HFFc6 (cell line): ENCODE measurements around the gene NEU4. TPM values are rescaled to one million over a fixed set of nuclear protein-coding genes. Genes with fewer than 3 reads are reported as not detected.

Experiments
- DNase-seq: peaks from one replicate; pipeline ENCODE4 v3.0.0-alpha.2; 2018
- H3K27ac Mint-ChIP-seq: 2 replicates; pipeline ENCODE4 v1.8.0; 2020; ENCODE audit warnings: mild to moderate bottlenecking, mixed read lengths
- H3K27me3 Mint-ChIP-seq: 2 replicates; pipeline ENCODE4 v1.8.0; 2021; ENCODE audit warnings: mild to moderate bottlenecking, moderate library complexity, mixed read lengths; ENCODE audit not compliant: insufficient read depth
- H3K36me3 Mint-ChIP-seq: 2 replicates; pipeline ENCODE4 v1.8.0; 2021; ENCODE audit warnings: low read depth, mixed read lengths
- H3K4me1 Mint-ChIP-seq: 2 replicates; pipeline ENCODE4 v1.8.0; 2020; ENCODE audit warnings: low read depth, mixed read lengths
- H3K4me3 Mint-ChIP-seq: 2 replicates; pipeline ENCODE4 v1.8.0; 2020; ENCODE audit warnings: mild to moderate bottlenecking, moderate library complexity, mixed read lengths
- H3K9me3 Mint-ChIP-seq: 2 replicates; pipeline ENCODE4 v1.8.0; 2020; ENCODE audit warnings: mild to moderate bottlenecking, mixed read lengths
- CTCF ChIP-seq: fragments of 200-600 bp; sonication (generic); IDR thresholded peaks from 2 replicates; pipeline ENCODE4 v1.5.0; 2021; ENCODE audit warnings: antibody characterized with exemption, mild to moderate bottlenecking
- total RNA-seq, 6 experiments: library from RNA; stranded (reverse); fragmentation: NEBNext Ultra II Directional; extraction: Animal tissue kit (Norgen Biotek cat#: 25700); gene quantifications; 2 replicates in 1 of 6; 3 replicates in 5 of 6; pipeline ENCODE4 v1.2.3, GENCODE V29; 2021

Gene NEU4
- total RNA-seq, 6 experiments from 2014 or later, result 0.08 TPM; not detected in 5

GRCh38 chr2:241769819-241770184, 39.2 kb upstream of the NEU4 start:
- TF ChIP-seq CTCF, result no peak
- H3K4me3 Mint-ChIP-seq, result no peak overlapping the region
- no peak overlapping the region for H3K27ac Mint-ChIP-seq
- H3K36me3 Mint-ChIP-seq, result no peaks in the 10 kb centered on the region
- no peaks in the 10 kb centered on the region; the same call in 1 of the 2 replicates for H3K27me3 Mint-ChIP-seq
- H3K4me1 Mint-ChIP-seq, result peaks cover 4% of the 10 kb centered on the region
- H3K9me3 Mint-ChIP-seq, result no peaks in the 10 kb centered on the region
- no peak for DNase-seq

- DNase-seq, result no peak
- Mint-ChIP-seq H3K27me3 (no peaks in the 10 kb centered on the region; the same call in 1 of the 2 replicates), H3K36me3 (no peaks in the 10 kb centered on the region), H3K9me3 (no peaks in the 10 kb centered on the region), H3K27ac (no peak overlapping the region), H3K4me3 (no peak overlapping the region), H3K4me1 (peaks cover 9% of the 10 kb centered on the region)
- no peak for TF ChIP-seq CTCF
Observed at GRCh38 chr2:241770185-241770935, 38.6 kb upstream of the NEU4 start.

- Mint-ChIP-seq H3K9me3 (no peaks in the 10 kb centered on the region), H3K4me1 (peaks cover 10% of the 10 kb centered on the region), H3K4me3 (no peak overlapping the region), H3K36me3 (no peaks in the 10 kb centered on the region), H3K27ac (no peak overlapping the region), H3K27me3 (no peaks in the 10 kb centered on the region; the same call in 1 of the 2 replicates)
- DNase-seq, result no peak
- TF ChIP-seq CTCF, result no peak
Observed at GRCh38 chr2:241770936-241771285, 38.1 kb upstream of the NEU4 start.

GRCh38 chr2:241771286-241772062, 37.5 kb upstream of the NEU4 start:
- H3K4me1 Mint-ChIP-seq, result peaks cover 10% of the 10 kb centered on the region
- no peak for TF ChIP-seq CTCF
- no peak overlapping the region for H3K4me3 Mint-ChIP-seq
- H3K27ac Mint-ChIP-seq, result no peak overlapping the region
- no peaks in the 10 kb centered on the region for H3K9me3 Mint-ChIP-seq
- H3K36me3 Mint-ChIP-seq, result no peaks in the 10 kb centered on the region
- no peak for DNase-seq
- H3K27me3 Mint-ChIP-seq, result no peaks in the 10 kb centered on the region; the same call in 1 of the 2 replicates

- no peaks in the 10 kb centered on the region for H3K36me3 Mint-ChIP-seq
- H3K4me1 Mint-ChIP-seq, result peaks cover 10% of the 10 kb centered on the region
- no peaks in the 10 kb centered on the region; the same call in 1 of the 2 replicates for H3K27me3 Mint-ChIP-seq
- H3K9me3 Mint-ChIP-seq, result no peaks in the 10 kb centered on the region
- H3K27ac Mint-ChIP-seq, result no peak overlapping the region
- TF ChIP-seq CTCF, result no peak
- no peak for DNase-seq
- H3K4me3 Mint-ChIP-seq, result no peak overlapping the region
Observed at GRCh38 chr2:241772063-241772499, 36.9 kb upstream of the NEU4 start.
